GM12875 (cell line): Measurements from ENCODE around the gene FRMD4A.

Experiments
- H3K4me3 ChIP-seq: one replicate; pipeline ENCODE4 v1.5.1; 2011; ENCODE audit warnings: low read depth, low read length, control low read depth
- CTCF ChIP-seq: IDR thresholded peaks from 2 replicates; pipeline ENCODE4 v1.5.1; 2011; ENCODE audit warnings: low read depth, mild to moderate bottlenecking, control low read depth, inconsistent platforms, low read length, moderate library complexity, borderline replicate concordance; ENCODE audit not compliant: insufficient read depth

Gene FRMD4A

GRCh38 chr10:14254368-14254767, 76.4 kb downstream of the FRMD4A start:
- no peak for TF ChIP-seq CTCF
- H3K4me3 ChIP-seq: no peak overlapping the region

GRCh38 chr10:14253711-14254110, 77.0 kb downstream of the FRMD4A start:
- H3K4me3 ChIP-seq: no peak overlapping the region
- no peak for TF ChIP-seq CTCF

- no peak for TF ChIP-seq CTCF
- H3K4me3 ChIP-seq: no peak overlapping the region
Observed at GRCh38 chr10:14253079-14253478, 77.6 kb downstream of the FRMD4A start.

- H3K4me3 ChIP-seq: no peak overlapping the region
- no peak for TF ChIP-seq CTCF
Observed at GRCh38 chr10:14250496-14251076, 80.1 kb downstream of the FRMD4A start.

GRCh38 chr10:14247377-14248116, 83.2 kb downstream of the FRMD4A start:
- no peak overlapping the region for H3K4me3 ChIP-seq
- TF ChIP-seq CTCF: no peak

GRCh38 chr10:14244801-14245211, 85.9 kb downstream of the FRMD4A start:
- TF ChIP-seq CTCF: no peak

GRCh38 chr10:14244147-14244546, 86.6 kb downstream of the FRMD4A start:
- no peak for TF ChIP-seq CTCF
- no peak overlapping the region for H3K4me3 ChIP-seq

More at GRCh38 chr10:14244801-14245211, 85.9 kb downstream of the FRMD4A start:
- H3K4me3 ChIP-seq: no peak overlapping the region
